Naive B cell (primary cell): ENCODE data around the gene TMEM150B. TPM values are rescaled to one million over a fixed set of nuclear protein-coding genes. Genes with fewer than 3 reads are reported as not detected.
A peak's percentile ranks its signal among the peaks of the same experiment; 100 is the strongest.

Experiments
- ATAC-seq, 2 donors: fragments of 150-1000 bp; cut with Tn5 transposase; 2 replicates each; pipeline ENCODE4 v1.10.0; 2021; ENCODE audit warnings: low read depth in 2 of 2, mild to moderate bottlenecking in 2 of 2, moderate library complexity in 2 of 2
- DNase-seq: peaks from one replicate; pipeline ENCODE4 v3.0.0; 2022
- H3K27ac Mint-ChIP-seq, 6 donors: one replicate each; pipeline ENCODE4 v1.8.0; 2020 to 2022; ENCODE audit warnings: mild to moderate bottlenecking in 6 of 6, mixed read lengths in 6 of 6, moderate library complexity in 5 of 6, inconsistent platforms in 2 of 6
- H3K27me3 Mint-ChIP-seq, 3 donors: one replicate each; pipeline ENCODE4 v1.8.0; 2021 to 2022; ENCODE audit warnings: mixed read lengths in 3 of 3, mild to moderate bottlenecking in 1 of 3
- H3K36me3 Mint-ChIP-seq, 2 donors: one replicate each; pipeline ENCODE4 v1.8.0; 2020 to 2022; ENCODE audit warnings: mixed read lengths in 2 of 2, inconsistent platforms in 1 of 2, mild to moderate bottlenecking in 1 of 2
- H3K4me1 Mint-ChIP-seq, 3 donors: one replicate each; pipeline ENCODE4 v1.8.0; 2020 to 2022; ENCODE audit warnings: mixed read lengths in 3 of 3, inconsistent platforms in 1 of 3, mild to moderate bottlenecking in 1 of 3, moderate library complexity in 1 of 3
- H3K4me3 Mint-ChIP-seq, 8 donors: one replicate each; pipeline ENCODE4 v1.8.0; 2020 to 2022; ENCODE audit warnings: mild to moderate bottlenecking in 8 of 8, mixed read lengths in 8 of 8, moderate library complexity in 8 of 8, inconsistent platforms in 2 of 8
- H3K9me3 Mint-ChIP-seq, 7 donors: one replicate each; pipeline ENCODE4 v1.8.0; 2020 to 2022; ENCODE audit warnings: mixed read lengths in 7 of 7, mild to moderate bottlenecking in 5 of 7, inconsistent platforms in 2 of 7, moderate library complexity in 1 of 7
- polyA plus RNA-seq, 6 donors: library from polyadenylated mRNA; unstranded; fragments of 300-500 nt; fragmentation: Illumina TruSeq; gene quantifications; one replicate each; pipeline ENCODE4 v1.2.3, GENCODE V29; 2021; ENCODE audit warnings: low read depth in 6 of 6

Gene TMEM150B
- polyA plus RNA-seq, 6 donors from 2014 or later = not detected

GRCh38 chr19:55303477-55303876 lies 21.7 kb downstream of the TMEM150B start:
- H3K4me3 Mint-ChIP-seq = no peak overlapping the region

GRCh38 chr19:55302318-55302703 lies 22.8 kb downstream of the TMEM150B start:
- no peaks in the 10 kb centered on the region for H3K36me3 Mint-ChIP-seq
- H3K9me3 Mint-ChIP-seq = no peaks in the 10 kb centered on the region
- peaks cover 0 to 5% (median 0%) of the 10 kb centered on the region in 3 donors for H3K27me3 Mint-ChIP-seq
- peaks cover 10 to 18% (median 15%) of the 10 kb centered on the region in 3 donors for H3K4me1 Mint-ChIP-seq
- DNase-seq = no peak
- no peak for ATAC-seq
- peak overlapping the region; percentile 69 to 95 (median 87) for H3K27ac Mint-ChIP-seq
- peak overlapping the region; percentile 64 to 93 (median 87) for H3K4me3 Mint-ChIP-seq

More at GRCh38 chr19:55303477-55303876, 21.7 kb downstream of the TMEM150B start:
- Mint-ChIP-seq H3K4me1 (peaks cover 10 to 18% (median 15%) of the 10 kb centered on the region in 3 donors), H3K27ac (no peak overlapping the region), H3K9me3 (no peaks in the 10 kb centered on the region), H3K27me3 (peaks cover 0 to under 1% (median 0%) of the 10 kb centered on the region in 3 donors), H3K36me3 (no peaks in the 10 kb centered on the region)
- DNase-seq = no peak
- no peak for ATAC-seq

GRCh38 chr19:55301459-55302317 lies 23.5 kb downstream of the TMEM150B start:
- H3K4me1 Mint-ChIP-seq = peaks cover 10 to 18% (median 15%) of the 10 kb centered on the region in 3 donors
- peak; percentile 91 to 92 for ATAC-seq

GRCh38 chr19:55300886-55301458 lies 24.2 kb downstream of the TMEM150B start:
- no peaks in the 10 kb centered on the region for H3K36me3 Mint-ChIP-seq
- ATAC-seq = no peak
- no peaks in the 10 kb centered on the region for H3K9me3 Mint-ChIP-seq
- peak overlapping the region in 2 of 6 donors; percentile 7 to 64 for H3K27ac Mint-ChIP-seq
- peaks cover 0 to 5% (median 0%) of the 10 kb centered on the region in 3 donors for H3K27me3 Mint-ChIP-seq
- no peak for DNase-seq
- peaks cover 10 to 18% (median 15%) of the 10 kb centered on the region in 3 donors for H3K4me1 Mint-ChIP-seq
- peak overlapping the region; percentile 15 to 93 (median 87) for H3K4me3 Mint-ChIP-seq

More at GRCh38 chr19:55301459-55302317, 23.5 kb downstream of the TMEM150B start:
- peaks cover 0 to 5% (median 0%) of the 10 kb centered on the region in 3 donors for H3K27me3 Mint-ChIP-seq
- H3K9me3 Mint-ChIP-seq = no peaks in the 10 kb centered on the region
- H3K4me3 Mint-ChIP-seq = peak overlapping the region; percentile 64 to 93 (median 87)
- no peaks in the 10 kb centered on the region for H3K36me3 Mint-ChIP-seq
- peak; percentile 91 for DNase-seq
- H3K27ac Mint-ChIP-seq = peak overlapping the region; percentile 69 to 95 (median 87)

- H3K9me3 Mint-ChIP-seq = no peaks in the 10 kb centered on the region
- peaks cover 0 to 5% (median 0%) of the 10 kb centered on the region in 3 donors for H3K27me3 Mint-ChIP-seq
- H3K4me3 Mint-ChIP-seq = peak overlapping the region in 2 of 8 donors; percentile 33 to 47
- no peak for ATAC-seq
- peaks cover 10 to 14% (median 14%) of the 10 kb centered on the region in 3 donors for H3K4me1 Mint-ChIP-seq
- DNase-seq = no peak
- H3K27ac Mint-ChIP-seq = no peak overlapping the region
- no peaks in the 10 kb centered on the region for H3K36me3 Mint-ChIP-seq
Observed at GRCh38 chr19:55299991-55300390, 25.1 kb downstream of the TMEM150B start.

GRCh38 chr19:55297267-55297666 lies 27.9 kb downstream of the TMEM150B start:
- H3K27me3 Mint-ChIP-seq = peaks cover 0 to 5% (median 0%) of the 10 kb centered on the region in 3 donors
- H3K9me3 Mint-ChIP-seq = no peaks in the 10 kb centered on the region
- DNase-seq = no peak
- no peaks in the 10 kb centered on the region for H3K36me3 Mint-ChIP-seq
- no peak overlapping the region for H3K4me3 Mint-ChIP-seq
- peaks cover 10 to 14% (median 13%) of the 10 kb centered on the region in 3 donors for H3K4me1 Mint-ChIP-seq
- H3K27ac Mint-ChIP-seq = peak overlapping the region in 2 of 6 donors; percentile 33 to 84
- ATAC-seq = no peak

- H3K27ac Mint-ChIP-seq = no peak overlapping the region
- H3K4me3 Mint-ChIP-seq = no peak overlapping the region
- no peaks in the 10 kb centered on the region for H3K9me3 Mint-ChIP-seq
- ATAC-seq (no peak), DNase-seq (no peak)
- H3K36me3 Mint-ChIP-seq = no peaks in the 10 kb centered on the region
- H3K4me1 Mint-ChIP-seq = peaks cover 4 to 10% (median 7%) of the 10 kb centered on the region in 3 donors
- H3K27me3 Mint-ChIP-seq = no peaks in the 10 kb centered on the region
Observed at GRCh38 chr19:55289117-55289796, 35.9 kb downstream of the TMEM150B start.

- Mint-ChIP-seq H3K36me3 (no peaks in the 10 kb centered on the region), H3K27me3 (peaks cover 0 to 10% (median 7%) of the 10 kb centered on the region in 3 donors), H3K4me1 (peaks cover 13 to 18% (median 17%) of the 10 kb centered on the region in 3 donors), H3K27ac (no peak overlapping the region), H3K4me3 (no peak overlapping the region), H3K9me3 (no peaks in the 10 kb centered on the region)
- no peak for ATAC-seq
- DNase-seq = no peak
Observed at GRCh38 chr19:55287361-55288079, 37.6 kb downstream of the TMEM150B start.

GRCh38 chr19:55285229-55285890 lies 39.8 kb downstream of the TMEM150B start:
- H3K27me3 Mint-ChIP-seq = peaks cover 5 to 10% (median 7%) of the 10 kb centered on the region in 3 donors
- peak overlapping the region in 5 of 6 donors; percentile 6 to 65 (median 44) for H3K27ac Mint-ChIP-seq
- no peaks in the 10 kb centered on the region for H3K9me3 Mint-ChIP-seq
- H3K4me3 Mint-ChIP-seq = peak overlapping the region in 2 of 8 donors; percentile 9 to 29
- peaks cover 24 to 26% (median 25%) of the 10 kb centered on the region in 3 donors for H3K4me1 Mint-ChIP-seq
- no peaks in the 10 kb centered on the region for H3K36me3 Mint-ChIP-seq
- DNase-seq = no peak
- no peak for ATAC-seq

GRCh38 chr19:55284405-55285058 lies 40.6 kb downstream of the TMEM150B start:
- Mint-ChIP-seq H3K9me3 (no peaks in the 10 kb centered on the region), H3K4me1 (peaks cover 30 to 34% (median 32%) of the 10 kb centered on the region in 3 donors), H3K36me3 (no peaks in the 10 kb centered on the region), H3K4me3 (peak overlapping the region in 5 of 8 donors; percentile 9 to 76 (median 29)), H3K27ac (peak overlapping the region in 2 of 6 donors; percentile 42 to 47), H3K27me3 (peaks cover 5 to 10% (median 7%) of the 10 kb centered on the region in 3 donors)
- ATAC-seq = no peak
- DNase-seq = no peak

GRCh38 chr19:55283548-55284377 lies 41.4 kb downstream of the TMEM150B start, which contains the start of gene BRSK1:
Gene BRSK1 (plus strand): TSS chr19:55283997. CDS start chr19:55284443, 446 bp downstream.
- DNase-seq (no peak), ATAC-seq (no peak)
- H3K36me3 Mint-ChIP-seq = no peaks in the 10 kb centered on the region
- no peaks in the 10 kb centered on the region for H3K9me3 Mint-ChIP-seq
- peaks cover 32 to 40% (median 32%) of the 10 kb centered on the region in 3 donors for H3K4me1 Mint-ChIP-seq
- H3K4me3 Mint-ChIP-seq = peak within 1 kb of the TSS; percentile 6 to 83 (median 58)
- peak within 1 kb of the TSS in 4 of 6 donors; percentile 5 to 91 (median 57) for H3K27ac Mint-ChIP-seq
- H3K27me3 Mint-ChIP-seq = peaks cover 5 to 10% (median 7%) of the 10 kb centered on the region in 3 donors
